ENCODE measurements around the gene TNIP1.

TNIP1 gene

GRCh38 chr5:151018846-151019245 is 62.0 kb downstream of the TNIP1 start:
- Mint-ChIP-seq H3K27me3 (no peaks in the 10 kb centered on the region), H3K4me3 (no peak overlapping the region), H3K36me3 (peaks cover 2% of the 10 kb centered on the region), H3K4me1 (peaks cover 8% of the 10 kb centered on the region), H3K27ac (no peak overlapping the region), H3K9me3 (no peaks in the 10 kb centered on the region)
- no peak for ATAC-seq (ENCODE audit: low read depth)
- no peak for DNase-seq (ENCODE audit: low spot score in 2 of 2)

- Mint-ChIP-seq H3K4me1 (peaks cover 8% of the 10 kb centered on the region), H3K36me3 (peaks cover 2% of the 10 kb centered on the region), H3K27me3 (no peaks in the 10 kb centered on the region), H3K4me3 (no peak overlapping the region), H3K9me3 (no peaks in the 10 kb centered on the region), H3K27ac (no peak overlapping the region)
- no peak for ATAC-seq (ENCODE audit: low read depth)
- no peak for DNase-seq (ENCODE audit: low spot score in 2 of 2)
Measured at GRCh38 chr5:151017897-151018296, 62.9 kb downstream of the TNIP1 start.

GRCh38 chr5:151016700-151017099 is 64.1 kb downstream of the TNIP1 start:
- Mint-ChIP-seq H3K4me1 (peaks cover 4% of the 10 kb centered on the region), H3K9me3 (no peaks in the 10 kb centered on the region), H3K36me3 (no peaks in the 10 kb centered on the region), H3K27ac (no peak overlapping the region), H3K27me3 (peaks cover 2% of the 10 kb centered on the region), H3K4me3 (no peak overlapping the region)
- ATAC-seq (ENCODE audit: low read depth) (no peak), DNase-seq (ENCODE audit: low spot score in 2 of 2) (no peak)

- peaks cover 5% of the 10 kb centered on the region for H3K27me3 Mint-ChIP-seq
- no peak for DNase-seq (ENCODE audit: low spot score in 2 of 2)
- no peak overlapping the region for H3K4me3 Mint-ChIP-seq
Measured at GRCh38 chr5:151015974-151016587, 64.8 kb downstream of the TNIP1 start.

GRCh38 chr5:151014680-151015343 is 66.0 kb downstream of the TNIP1 start:
- Mint-ChIP-seq H3K9me3 (no peaks in the 10 kb centered on the region), H3K4me1 (no peaks in the 10 kb centered on the region), H3K36me3 (no peaks in the 10 kb centered on the region), H3K27me3 (peaks cover 5% of the 10 kb centered on the region), H3K4me3 (no peak overlapping the region), H3K27ac (no peak overlapping the region)
- DNase-seq (ENCODE audit: low spot score in 2 of 2): no peak
- ATAC-seq (ENCODE audit: low read depth): no peak

More at GRCh38 chr5:151015974-151016587, 64.8 kb downstream of the TNIP1 start:
- Mint-ChIP-seq H3K4me1 (peaks cover 4% of the 10 kb centered on the region), H3K36me3 (no peaks in the 10 kb centered on the region), H3K9me3 (no peaks in the 10 kb centered on the region), H3K27ac (no peak overlapping the region)
- no peak for ATAC-seq (ENCODE audit: low read depth)

GRCh38 chr5:151012862-151013261 is 68.0 kb downstream of the TNIP1 start:
- DNase-seq (ENCODE audit: low spot score in 2 of 2) (no peak), ATAC-seq (ENCODE audit: low read depth) (no peak)
- no peak overlapping the region for H3K4me3 Mint-ChIP-seq
- no peaks in the 10 kb centered on the region for H3K36me3 Mint-ChIP-seq
- no peaks in the 10 kb centered on the region for H3K9me3 Mint-ChIP-seq
- H3K4me1 Mint-ChIP-seq: no peaks in the 10 kb centered on the region
- H3K27ac Mint-ChIP-seq: no peak overlapping the region
- H3K27me3 Mint-ChIP-seq: peaks cover 5% of the 10 kb centered on the region

- Mint-ChIP-seq H3K36me3 (no peaks in the 10 kb centered on the region), H3K4me3 (no peak overlapping the region), H3K27me3 (peaks cover 8% of the 10 kb centered on the region), H3K9me3 (no peaks in the 10 kb centered on the region), H3K4me1 (no peaks in the 10 kb centered on the region), H3K27ac (no peak overlapping the region)
- no peak for ATAC-seq (ENCODE audit: low read depth)
- DNase-seq (ENCODE audit: low spot score in 2 of 2): no peak
Measured at GRCh38 chr5:151008906-151009305, 71.9 kb downstream of the TNIP1 start.

- Mint-ChIP-seq H3K9me3 (no peaks in the 10 kb centered on the region), H3K27ac (no peak overlapping the region), H3K4me3 (no peak overlapping the region), H3K36me3 (no peaks in the 10 kb centered on the region), H3K4me1 (no peaks in the 10 kb centered on the region), H3K27me3 (peaks cover 11% of the 10 kb centered on the region)
- DNase-seq (ENCODE audit: low spot score in 2 of 2): no peak
- ATAC-seq (ENCODE audit: low read depth): no peak
Measured at GRCh38 chr5:151008210-151008491, 72.7 kb downstream of the TNIP1 start.

- H3K27ac Mint-ChIP-seq: no peak overlapping the region
- H3K4me3 Mint-ChIP-seq: no peak overlapping the region
- no peak for DNase-seq (ENCODE audit: low spot score in 2 of 2)
- peaks cover 11% of the 10 kb centered on the region for H3K27me3 Mint-ChIP-seq
- no peaks in the 10 kb centered on the region for H3K36me3 Mint-ChIP-seq
- no peaks in the 10 kb centered on the region for H3K4me1 Mint-ChIP-seq
- no peak for ATAC-seq (ENCODE audit: low read depth)
- no peaks in the 10 kb centered on the region for H3K9me3 Mint-ChIP-seq
Measured at GRCh38 chr5:151007430-151008209, 73.2 kb downstream of the TNIP1 start.

GRCh38 chr5:151006704-151007334 is 74.0 kb downstream of the TNIP1 start:
- Mint-ChIP-seq H3K36me3 (no peaks in the 10 kb centered on the region), H3K27me3 (peaks cover 10% of the 10 kb centered on the region), H3K9me3 (no peaks in the 10 kb centered on the region), H3K27ac (no peak overlapping the region), H3K4me3 (no peak overlapping the region), H3K4me1 (no peaks in the 10 kb centered on the region)
- no peak for DNase-seq (ENCODE audit: low spot score in 2 of 2)
- no peak for ATAC-seq (ENCODE audit: low read depth)

- H3K4me1 Mint-ChIP-seq: no peaks in the 10 kb centered on the region
- no peak overlapping the region for H3K4me3 Mint-ChIP-seq
- H3K9me3 Mint-ChIP-seq: no peaks in the 10 kb centered on the region
- H3K27ac Mint-ChIP-seq: no peak overlapping the region
- DNase-seq (ENCODE audit: low spot score in 2 of 2) (no peak), ATAC-seq (ENCODE audit: low read depth) (no peak)
- H3K27me3 Mint-ChIP-seq: peaks cover 6% of the 10 kb centered on the region
- H3K36me3 Mint-ChIP-seq: no peaks in the 10 kb centered on the region
Measured at GRCh38 chr5:151005950-151006576, 74.8 kb downstream of the TNIP1 start.

- no peaks in the 10 kb centered on the region for H3K36me3 Mint-ChIP-seq
- H3K4me1 Mint-ChIP-seq: no peaks in the 10 kb centered on the region
- no peak overlapping the region for H3K27ac Mint-ChIP-seq
- H3K4me3 Mint-ChIP-seq: no peak overlapping the region
- no peaks in the 10 kb centered on the region for H3K9me3 Mint-ChIP-seq
- ATAC-seq (ENCODE audit: low read depth) (no peak), DNase-seq (ENCODE audit: low spot score in 2 of 2) (no peak)
- H3K27me3 Mint-ChIP-seq: peaks cover 8% of the 10 kb centered on the region
Measured at GRCh38 chr5:151005187-151005949, 75.5 kb downstream of the TNIP1 start.

GRCh38 chr5:151004499-151004898 is 76.3 kb downstream of the TNIP1 start:
- no peak overlapping the region for H3K27ac Mint-ChIP-seq
- no peak for ATAC-seq (ENCODE audit: low read depth)
- no peaks in the 10 kb centered on the region for H3K36me3 Mint-ChIP-seq
- no peaks in the 10 kb centered on the region for H3K9me3 Mint-ChIP-seq
- H3K27me3 Mint-ChIP-seq: peaks cover 11% of the 10 kb centered on the region
- no peak for DNase-seq (ENCODE audit: low spot score in 2 of 2)
- H3K4me1 Mint-ChIP-seq: no peaks in the 10 kb centered on the region
- H3K4me3 Mint-ChIP-seq: no peak overlapping the region
